Fibroblast of upper back skin (primary cell): ENCODE measurements around the gene AURKAIP1.
"Not testable (repeated sequence)": the region's sequence is repeated elsewhere in the genome, so short reads cannot be mapped to it uniquely, and the experiment has no call there.

Experiments
- DNase-seq: peaks from one replicate; pipeline ENCODE4 v3.0.0-alpha.2; 2013

Gene AURKAIP1

GRCh38 chr1:1406101-1406820 lies 31.3 kb upstream of the AURKAIP1 start:
- DNase-seq, result no peak

GRCh38 chr1:1403653-1404052 lies 28.6 kb upstream of the AURKAIP1 start:
- no peak for DNase-seq

DNA sequence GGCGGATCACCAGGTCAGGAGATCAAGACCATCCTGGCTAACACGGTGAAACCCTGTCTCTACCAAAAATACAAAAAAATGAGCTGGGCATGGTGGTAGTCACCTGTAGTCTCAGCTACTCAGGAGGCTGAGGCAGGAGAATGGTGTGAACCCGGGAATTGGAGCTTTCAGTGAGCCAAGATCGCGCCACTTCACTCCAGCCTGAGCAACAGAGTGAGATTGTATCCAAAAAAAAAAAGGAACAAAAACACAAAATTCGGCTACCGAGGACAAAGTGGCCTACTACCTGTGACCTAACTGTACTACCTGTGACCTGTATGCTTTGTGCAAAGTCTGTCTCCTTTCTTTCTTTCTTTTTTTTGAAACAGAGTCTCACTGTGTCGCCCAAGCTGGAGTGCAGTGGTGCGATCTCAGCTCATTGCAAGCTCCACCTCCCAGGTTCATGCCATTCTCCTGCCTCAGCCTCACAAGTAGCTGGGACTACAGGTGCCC lies 27.9 kb upstream of the AURKAIP1 start:
- not testable (repeated sequence) for DNase-seq

DNA sequence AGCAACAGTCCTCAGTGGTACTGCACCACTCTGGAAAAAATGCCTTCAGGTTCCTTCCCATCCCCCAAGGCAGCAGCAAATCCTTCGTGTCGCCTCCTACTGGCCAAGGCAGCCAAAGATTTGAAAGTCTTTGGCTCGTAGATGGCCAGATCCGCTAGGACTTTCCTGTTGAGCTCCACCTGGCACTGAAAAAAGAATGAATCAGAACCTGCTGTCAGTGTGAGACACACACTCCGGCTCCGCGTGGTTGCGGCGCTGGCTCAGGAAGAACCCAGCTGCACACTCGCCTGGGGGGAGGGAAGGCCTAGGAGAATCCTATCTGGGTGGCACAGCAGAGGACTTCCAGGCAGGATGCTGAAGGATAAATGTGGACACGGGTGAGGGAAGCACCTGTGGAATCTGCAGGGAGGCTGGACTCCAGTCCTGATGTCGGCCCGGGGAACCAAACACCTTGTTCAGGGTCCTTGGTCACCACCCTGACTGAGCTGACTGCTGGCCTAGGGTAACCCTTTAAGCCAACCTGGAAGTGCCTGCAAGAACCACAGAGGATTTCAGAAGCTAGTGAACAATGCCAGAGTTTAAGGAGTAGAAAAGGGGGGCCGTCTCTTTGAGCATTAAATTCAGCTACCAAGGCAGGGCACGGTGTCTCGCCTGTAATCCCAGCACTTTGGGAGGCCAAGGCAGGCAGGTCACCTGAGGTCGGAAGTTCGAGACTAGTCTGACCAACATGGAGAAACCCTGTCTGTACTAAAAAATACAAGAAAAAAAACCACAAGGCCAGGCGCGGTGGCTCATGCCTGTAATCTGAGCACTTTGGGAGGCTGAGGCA lies 27.3 kb upstream of the AURKAIP1 start:
- DNase-seq, result peak; percentile 57

GRCh38 chr1:1401457-1402010 lies 26.5 kb upstream of the AURKAIP1 start:
- DNase-seq, result no peak

DNA sequence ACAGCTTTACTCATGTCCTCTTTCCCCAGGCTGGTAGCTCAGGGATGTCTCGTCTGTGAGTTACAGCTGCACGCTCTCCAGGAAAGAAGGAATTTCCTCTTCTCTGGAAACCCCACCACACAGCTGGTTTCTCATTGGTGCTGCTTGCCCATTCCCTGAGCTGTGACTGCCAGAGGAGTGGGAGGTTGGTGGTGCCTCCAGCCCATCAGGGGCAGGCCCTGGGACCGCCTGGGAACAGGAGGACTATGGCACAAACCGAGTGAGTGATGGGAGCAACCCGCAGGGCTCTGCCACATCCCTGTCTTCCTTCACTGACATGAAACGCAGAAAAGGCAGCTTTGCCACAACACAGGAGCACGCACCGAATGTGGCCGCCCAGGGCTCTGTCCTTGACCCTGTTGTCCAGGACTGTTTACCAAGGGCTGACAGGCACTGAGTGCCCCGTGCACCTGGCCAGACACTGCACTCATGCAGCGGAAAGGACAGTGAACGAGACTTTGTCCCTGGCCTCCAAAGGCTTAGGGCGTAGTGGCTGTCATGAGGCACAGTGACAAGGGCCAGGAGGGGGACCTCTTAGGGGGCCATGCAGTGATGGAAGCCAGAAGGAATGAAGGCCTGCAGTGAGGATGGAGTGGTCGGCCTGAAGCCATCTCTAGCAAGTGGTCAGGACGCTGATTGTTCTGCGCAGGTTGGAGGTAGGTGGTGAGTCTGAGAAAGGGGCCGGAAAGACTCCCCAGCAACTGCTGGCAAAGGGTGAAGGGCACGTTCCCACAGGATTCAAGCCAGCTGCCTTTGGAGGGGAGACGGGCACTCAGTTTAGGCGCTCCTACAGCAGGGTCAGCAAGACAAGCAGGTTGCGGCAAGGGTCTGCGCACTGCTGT lies 25.8 kb upstream of the AURKAIP1 start:
- no peak for DNase-seq

GRCh38 chr1:1399872-1400575 lies 25.0 kb upstream of the AURKAIP1 start:
- no peak for DNase-seq

- DNase-seq, result peak; percentile 98
These were observed 24.3 kb upstream of the AURKAIP1 start, which contains the start of gene CCNL2 for GRCh38 chr1:1399187-1399871. Gene CCNL2 (minus strand): TSS chr1:1399335. CDS start chr1:1399306, 29 bp downstream.

- no peak for DNase-seq
These were observed 23.7 kb upstream of the AURKAIP1 start for GRCh38 chr1:1398677-1399186.

GRCh38 chr1:1397839-1398523 lies 23.0 kb upstream of the AURKAIP1 start:
- DNase-seq, result no peak

DNA sequence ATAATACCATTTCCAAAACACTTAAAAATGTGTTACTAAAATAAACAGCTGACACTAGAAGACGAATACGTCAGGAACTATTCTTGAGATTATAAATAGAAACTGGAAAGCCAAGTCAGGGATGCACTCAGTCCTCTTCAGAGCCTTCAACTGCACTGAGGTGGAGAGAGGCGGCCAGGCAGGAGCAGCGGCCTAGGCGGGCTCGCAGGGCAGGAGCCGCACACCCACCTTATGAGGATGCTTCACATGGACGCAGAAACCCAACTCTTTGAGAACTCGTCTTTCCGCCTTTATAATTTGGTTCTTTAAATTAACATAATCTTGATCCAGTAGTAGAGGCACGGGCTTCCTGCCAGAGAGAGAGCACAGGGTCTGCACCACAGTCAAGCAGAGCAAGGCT lies 20.2 kb upstream of the AURKAIP1 start:
- no peak for DNase-seq

- DNase-seq, result no peak
These were observed 19.1 kb upstream of the AURKAIP1 start for GRCh38 chr1:1394116-1394515.

DNA sequence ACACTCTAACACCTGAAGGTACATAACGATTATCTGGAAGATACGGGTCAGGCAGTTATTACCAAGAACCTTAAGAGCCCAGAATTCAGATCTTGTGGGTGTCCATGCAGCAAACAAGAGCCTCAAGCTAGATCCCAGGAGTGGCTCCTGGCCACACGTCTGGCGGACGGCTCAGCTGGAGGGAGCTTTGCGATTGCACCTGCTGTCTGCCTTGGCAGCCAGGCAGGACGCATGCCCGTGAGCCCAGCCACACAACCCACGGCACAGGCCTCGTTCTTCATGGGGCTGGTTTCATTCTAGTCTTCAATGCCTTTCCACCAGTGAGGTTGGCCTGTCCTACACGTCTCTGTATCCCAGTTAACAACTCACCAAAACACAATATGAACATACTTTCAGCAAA lies 18.4 kb upstream of the AURKAIP1 start:
- DNase-seq, result no peak

DNA sequence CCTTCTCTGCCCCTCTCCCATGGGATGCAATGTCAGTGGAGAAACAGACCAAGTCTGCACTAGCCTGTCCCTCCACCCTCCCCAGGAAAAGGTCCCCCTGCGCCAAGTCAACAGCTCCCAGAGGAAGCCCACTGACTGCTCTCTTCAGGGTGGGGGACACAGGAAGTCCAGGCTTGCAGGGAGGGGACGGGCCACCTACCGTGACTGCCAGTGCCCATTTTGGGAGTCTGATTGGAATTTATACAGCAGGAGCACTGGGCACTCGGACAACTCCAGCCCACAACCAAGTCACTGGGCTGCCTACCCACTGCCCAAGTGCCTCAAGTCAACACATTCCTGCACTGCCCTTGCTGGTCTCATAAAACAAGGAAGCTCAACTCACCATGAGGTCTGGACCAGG lies 18.0 kb upstream of the AURKAIP1 start:
- DNase-seq, result no peak

GRCh38 chr1:1391225-1391624 lies 16.2 kb upstream of the AURKAIP1 start:
- no peak for DNase-seq

DNA sequence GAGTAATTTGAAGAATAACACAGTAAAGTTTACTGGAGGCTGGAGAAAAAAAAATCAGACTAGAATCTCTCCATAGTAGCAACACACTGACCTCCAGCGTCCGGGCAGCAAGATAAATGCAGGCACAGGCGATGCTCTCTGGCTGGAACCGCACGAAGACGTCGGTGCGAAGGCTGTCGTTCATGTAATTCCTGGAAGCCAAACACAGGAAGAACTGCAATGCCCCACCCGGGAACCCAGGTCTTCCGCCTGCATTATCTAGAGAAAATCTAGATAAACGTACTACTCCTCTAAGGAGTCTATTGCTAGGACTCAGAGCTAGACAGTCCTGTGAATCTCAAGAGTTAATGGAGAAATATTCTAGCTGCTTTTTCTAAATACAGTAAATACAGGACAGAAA lies 15.7 kb upstream of the AURKAIP1 start:
- DNase-seq, result no peak

GRCh38 chr1:1388078-1388472 lies 13.1 kb upstream of the AURKAIP1 start:
- no peak for DNase-seq

DNA sequence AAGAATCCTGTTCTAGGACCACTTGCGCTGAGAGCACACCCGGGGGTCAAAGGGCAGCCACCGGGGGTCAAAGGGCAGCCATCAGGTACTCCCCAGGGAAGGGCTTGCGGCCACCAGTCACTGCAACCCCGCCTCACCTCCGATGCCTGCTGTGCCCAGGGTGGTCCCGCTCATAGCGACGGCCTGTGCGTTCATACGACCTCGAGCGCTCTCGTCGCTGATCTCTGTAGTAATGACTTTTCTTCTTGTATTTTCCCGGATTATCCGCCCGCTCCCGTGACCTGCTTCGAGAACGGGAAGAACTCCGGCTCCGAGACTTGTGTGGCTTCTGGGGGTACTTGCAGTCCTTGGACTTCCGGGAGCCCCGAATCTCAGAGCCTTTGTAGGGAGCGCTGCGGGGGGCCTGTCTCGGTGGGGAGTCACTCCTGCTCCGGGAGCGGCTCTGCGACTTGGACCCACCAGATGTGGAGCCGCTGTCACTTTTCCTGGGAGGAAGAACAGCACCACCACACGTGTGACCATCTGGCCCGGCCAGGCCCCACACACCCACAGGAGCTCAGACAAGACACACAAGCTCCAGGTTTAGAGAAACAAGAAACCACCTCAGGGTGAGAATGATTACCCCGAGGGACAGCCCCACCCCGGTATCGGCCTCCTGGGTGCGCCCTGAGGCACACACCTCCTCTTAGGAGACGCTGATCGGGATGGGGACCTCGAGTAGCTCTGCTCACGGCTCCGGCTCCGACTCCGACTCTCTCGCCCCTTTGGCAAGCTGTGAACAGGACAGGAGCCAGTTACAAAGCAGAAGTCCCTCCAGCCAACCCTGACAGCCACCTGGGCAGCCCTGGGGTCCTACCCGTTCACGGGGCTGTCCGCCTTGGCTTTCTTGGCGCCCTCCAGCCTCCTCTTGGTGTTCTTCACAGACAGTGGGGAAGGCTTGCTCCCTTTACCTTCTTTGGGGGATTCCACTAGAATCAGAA lies 12.4 kb upstream of the AURKAIP1 start:
- no peak for DNase-seq

- no peak for DNase-seq
These were observed 10.9 kb upstream of the AURKAIP1 start for GRCh38 chr1:1385931-1386330.
